Vagina (tissue), 2 donors: ENCODE results near the gene DGKD.

Source experiments
- CTCF ChIP-seq, 3 experiments: fragments of 450-650 bp in 2 of 3; fragments of 200-600 bp in 1 of 3; sonication (generic) in 1 of 3; IDR thresholded peaks; one replicate each; pipeline ENCODE4 v1.5.1; 2017 to 2019; ENCODE audit warnings: antibody characterized with exemption in 3 of 3, mild to moderate bottlenecking in 2 of 3, moderate library complexity in 2 of 3
- POLR2A ChIP-seq, 2 donors: fragments of 450-650 bp; IDR thresholded peaks; one replicate each; pipeline ENCODE4 v1.6.1; 2017; ENCODE audit warnings: antibody characterized with exemption in 2 of 2, mild to moderate bottlenecking in 2 of 2, moderate library complexity in 2 of 2

GRCh38 chr2:233487748-233488345 is 133.6 kb downstream of the DGKD start:
- TF ChIP-seq POLR2A (IDR thresholded peaks at IDR 0.05) (no peak), CTCF (IDR thresholded peaks at IDR 0.05) (no peak)
